Neural cell (in vitro differentiated cells): Measurements from ENCODE around the gene RALGPS1.

Experiments used
- EP300 ChIP-seq: fragments of 450-650 bp; conservative IDR thresholded peaks from 2 replicates; pipeline ENCODE4 v1.6.1; 2014; ENCODE audit warnings: antibody characterized with exemption, mild to moderate bottlenecking, moderate library complexity; ENCODE audit not compliant: poor library complexity, severe bottlenecking
- EZH2 ChIP-seq: fragments of 200-600, 300-800 bp; shearing (Covaris generic), sonication (generic); IDR thresholded peaks from 2 replicates; pipeline ENCODE4 v1.6.1; 2014; ENCODE audit warnings: antibody characterized with exemption, low read length, borderline replicate concordance, mild to moderate bottlenecking; ENCODE audit not compliant: insufficient read depth, poor library complexity, severe bottlenecking
- TF ChIP-seq, protein P1 (sequence below): fragments of 450-650 bp; IDR thresholded peaks from 2 replicates; pipeline ENCODE4 v1.5.1; 2014; ENCODE audit warnings: antibody characterized with exemption, mild to moderate bottlenecking, moderate library complexity; ENCODE audit not compliant: poor library complexity, severe bottlenecking

DNA sequence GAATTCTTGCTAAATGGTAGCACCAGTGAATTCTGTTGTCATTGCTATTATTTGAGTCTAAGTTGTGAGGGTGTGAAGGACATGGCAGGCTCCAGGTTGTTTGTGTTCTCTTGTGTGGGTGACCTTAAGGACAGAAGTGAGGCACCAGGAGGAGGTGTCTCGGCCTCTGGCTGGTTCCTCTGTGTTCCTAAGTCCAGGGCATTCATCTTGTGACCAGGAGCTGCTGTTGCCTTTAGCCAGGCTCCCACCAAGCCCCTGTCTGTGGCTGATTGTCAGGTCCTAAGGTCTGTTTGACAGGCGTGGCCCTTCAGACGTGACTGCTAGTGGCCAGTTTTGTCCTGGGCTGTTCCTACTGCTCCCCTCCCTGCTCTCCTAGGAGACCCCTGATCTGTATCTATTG is 118.5 kb downstream of the RALGPS1 start:
- no peak for TF ChIP-seq EP300
- no peak for TF ChIP-seq EZH2
- TF ChIP-seq, protein P1, sequence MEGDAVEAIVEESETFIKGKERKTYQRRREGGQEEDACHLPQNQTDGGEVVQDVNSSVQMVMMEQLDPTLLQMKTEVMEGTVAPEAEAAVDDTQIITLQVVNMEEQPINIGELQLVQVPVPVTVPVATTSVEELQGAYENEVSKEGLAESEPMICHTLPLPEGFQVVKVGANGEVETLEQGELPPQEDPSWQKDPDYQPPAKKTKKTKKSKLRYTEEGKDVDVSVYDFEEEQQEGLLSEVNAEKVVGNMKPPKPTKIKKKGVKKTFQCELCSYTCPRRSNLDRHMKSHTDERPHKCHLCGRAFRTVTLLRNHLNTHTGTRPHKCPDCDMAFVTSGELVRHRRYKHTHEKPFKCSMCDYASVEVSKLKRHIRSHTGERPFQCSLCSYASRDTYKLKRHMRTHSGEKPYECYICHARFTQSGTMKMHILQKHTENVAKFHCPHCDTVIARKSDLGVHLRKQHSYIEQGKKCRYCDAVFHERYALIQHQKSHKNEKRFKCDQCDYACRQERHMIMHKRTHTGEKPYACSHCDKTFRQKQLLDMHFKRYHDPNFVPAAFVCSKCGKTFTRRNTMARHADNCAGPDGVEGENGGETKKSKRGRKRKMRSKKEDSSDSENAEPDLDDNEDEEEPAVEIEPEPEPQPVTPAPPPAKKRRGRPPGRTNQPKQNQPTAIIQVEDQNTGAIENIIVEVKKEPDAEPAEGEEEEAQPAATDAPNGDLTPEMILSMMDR: no peak
